ENCODE data around the gene ABCG2. TPM values are rescaled to one million over a fixed set of nuclear protein-coding genes. Genes with fewer than 3 reads are reported as not detected.
"Not testable (repeated sequence)": the region's sequence is repeated elsewhere in the genome, so short reads cannot be mapped to it uniquely, and the experiment has no call there.

ABCG2 gene
- total RNA-seq, 2 donors from 2014 or later, result 0.56 to 0.63 TPM

DNA sequence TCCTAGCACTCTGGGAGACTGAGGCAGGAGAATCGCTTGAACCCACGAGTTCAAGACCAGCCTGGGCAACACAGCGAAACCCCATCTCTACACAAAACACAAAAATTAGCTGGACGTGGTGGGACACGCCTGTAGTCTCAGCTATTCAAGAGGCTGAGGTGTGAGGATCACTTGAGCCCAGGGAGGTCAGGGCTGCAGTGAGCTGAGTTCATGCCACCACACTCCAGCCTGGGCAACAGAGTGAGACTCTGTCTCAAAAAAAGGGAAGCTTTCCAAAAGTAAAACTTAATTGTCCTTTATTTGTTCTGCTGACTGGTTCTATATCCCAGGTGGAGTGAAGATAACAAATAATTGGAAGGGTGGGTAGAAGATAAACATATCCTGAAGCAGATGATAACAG is 45.6 kb downstream of the ABCG2 start:
- no peak overlapping the region for H3K4me3 Mint-ChIP-seq
- H3K27ac Mint-ChIP-seq, result no peak overlapping the region
- H3K4me1 Mint-ChIP-seq, result no peaks in the 10 kb centered on the region
- no peaks in the 10 kb centered on the region for H3K9me3 Mint-ChIP-seq
- ATAC-seq (replicated peaks), result no peak
- no peaks in the 10 kb centered on the region for H3K36me3 Mint-ChIP-seq (ENCODE audit: low read depth)
- no peaks in the 10 kb centered on the region for H3K27me3 Mint-ChIP-seq

DNA sequence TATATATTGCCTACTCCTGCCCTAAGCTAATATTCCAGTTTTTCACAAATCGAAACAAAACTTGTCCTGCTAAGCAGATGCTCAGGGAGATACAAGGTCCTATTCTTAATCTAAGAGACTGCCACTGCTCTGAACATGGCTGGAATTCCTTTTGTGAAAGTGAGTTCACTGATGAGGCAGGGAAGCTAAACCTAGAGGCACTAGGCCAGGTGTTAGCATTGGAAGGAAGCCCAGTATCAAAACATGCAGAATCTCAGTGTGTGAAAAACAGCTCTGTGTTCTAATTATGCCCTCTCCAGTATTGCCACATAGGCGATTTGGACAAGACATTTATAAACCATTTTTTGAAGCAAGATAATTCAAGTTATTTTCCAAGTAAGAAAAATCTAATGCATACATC is 47.6 kb downstream of the ABCG2 start:
- Mint-ChIP-seq H3K36me3 (ENCODE audit: low read depth) (no peaks in the 10 kb centered on the region), H3K4me1 (no peaks in the 10 kb centered on the region), H3K27ac (no peak overlapping the region), H3K27me3 (no peaks in the 10 kb centered on the region), H3K4me3 (no peak overlapping the region), H3K9me3 (no peaks in the 10 kb centered on the region)
- ATAC-seq (replicated peaks), result no peak

- no peaks in the 10 kb centered on the region for H3K9me3 Mint-ChIP-seq
- H3K4me3 Mint-ChIP-seq, result no peak overlapping the region
- H3K27me3 Mint-ChIP-seq, result no peaks in the 10 kb centered on the region
- H3K36me3 Mint-ChIP-seq (ENCODE audit: low read depth), result no peaks in the 10 kb centered on the region
- no peak overlapping the region for H3K27ac Mint-ChIP-seq
- H3K4me1 Mint-ChIP-seq, result no peaks in the 10 kb centered on the region
- ATAC-seq (replicated peaks), result no peak
These were observed 49.1 kb downstream of the ABCG2 start for GRCh38 chr4:88109123-88109881.

DNA sequence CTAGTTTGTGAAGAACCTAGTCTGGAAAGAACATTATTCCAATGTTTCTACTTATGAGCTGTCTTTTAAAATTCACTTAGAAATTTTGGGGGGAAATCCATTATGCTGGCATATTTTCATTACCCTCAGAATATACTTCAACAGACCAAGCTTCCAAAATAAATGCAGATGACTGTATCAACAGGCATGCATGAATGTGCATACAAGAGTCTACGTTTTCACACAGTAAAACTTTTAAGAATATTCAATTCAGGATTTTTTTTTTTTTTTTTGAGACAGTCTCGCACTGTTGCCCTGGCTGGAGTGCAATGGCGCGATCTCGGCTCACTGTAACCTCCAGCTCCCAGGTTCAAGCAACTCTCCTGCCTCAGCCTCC is 49.7 kb downstream of the ABCG2 start:
- no peaks in the 10 kb centered on the region for H3K9me3 Mint-ChIP-seq
- no peak for ATAC-seq (replicated peaks)

DNA sequence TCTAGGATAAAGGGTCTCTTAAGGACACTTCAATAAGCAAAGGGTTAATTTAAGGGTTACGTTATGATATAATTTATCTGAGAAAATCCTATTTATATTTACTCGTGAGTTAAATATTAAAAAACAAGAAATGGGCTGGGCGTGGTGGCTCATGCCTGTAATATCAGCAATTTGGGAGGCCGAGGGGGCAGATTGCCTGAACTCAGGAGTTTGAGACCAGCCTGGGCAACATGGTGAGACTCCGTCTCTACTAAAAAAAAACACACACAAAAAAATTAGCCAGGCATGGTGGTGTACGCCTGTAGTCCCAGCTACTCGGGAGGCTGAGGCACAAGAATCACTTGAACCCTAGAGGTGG is 50.4 kb downstream of the ABCG2 start:
- not testable (repeated sequence) for H3K9me3 Mint-ChIP-seq; H3K27me3 Mint-ChIP-seq; H3K4me3 Mint-ChIP-seq; H3K4me1 Mint-ChIP-seq; ATAC-seq (replicated peaks); H3K36me3 Mint-ChIP-seq (ENCODE audit: low read depth); H3K27ac Mint-ChIP-seq

More for the DNA sequence above, 49.7 kb downstream of the ABCG2 start:
- H3K27ac Mint-ChIP-seq, result no peak overlapping the region
- H3K4me1 Mint-ChIP-seq, result no peaks in the 10 kb centered on the region
- no peak overlapping the region for H3K4me3 Mint-ChIP-seq
- H3K36me3 Mint-ChIP-seq (ENCODE audit: low read depth), result no peaks in the 10 kb centered on the region
- no peaks in the 10 kb centered on the region for H3K27me3 Mint-ChIP-seq

GRCh38 chr4:88107406-88108107 is 50.9 kb downstream of the ABCG2 start:
- Mint-ChIP-seq H3K36me3 (ENCODE audit: low read depth) (no peaks in the 10 kb centered on the region), H3K27me3 (no peaks in the 10 kb centered on the region), H3K27ac (no peak overlapping the region), H3K4me3 (no peak overlapping the region), H3K9me3 (no peaks in the 10 kb centered on the region), H3K4me1 (no peaks in the 10 kb centered on the region)
- no peak for ATAC-seq (replicated peaks)

DNA sequence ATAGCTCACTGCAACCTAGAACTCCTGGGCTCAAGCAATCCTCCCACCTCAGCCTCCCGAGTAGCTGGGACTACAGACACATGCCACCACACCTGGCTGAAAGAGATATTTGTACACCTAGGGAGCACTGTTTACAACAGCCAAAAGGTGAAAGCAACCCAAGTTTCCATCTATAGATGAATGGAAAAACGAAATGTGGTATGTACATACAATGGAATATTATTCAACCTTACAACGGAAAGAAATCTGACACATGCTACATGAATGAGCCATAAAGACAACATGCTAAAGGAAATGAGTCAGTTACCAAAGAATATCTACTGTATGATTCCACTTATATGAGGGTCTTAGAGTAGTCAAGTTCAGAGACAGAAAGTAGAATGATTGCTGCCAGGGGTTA is 52.2 kb downstream of the ABCG2 start:
- no peaks in the 10 kb centered on the region for H3K9me3 Mint-ChIP-seq
- H3K4me3 Mint-ChIP-seq, result no peak overlapping the region
- H3K36me3 Mint-ChIP-seq (ENCODE audit: low read depth), result no peaks in the 10 kb centered on the region
- H3K27ac Mint-ChIP-seq, result no peak overlapping the region
- peaks cover 3% of the 10 kb centered on the region for H3K27me3 Mint-ChIP-seq
- H3K4me1 Mint-ChIP-seq, result no peaks in the 10 kb centered on the region
- peak; percentile 67 for ATAC-seq (replicated peaks)

DNA sequence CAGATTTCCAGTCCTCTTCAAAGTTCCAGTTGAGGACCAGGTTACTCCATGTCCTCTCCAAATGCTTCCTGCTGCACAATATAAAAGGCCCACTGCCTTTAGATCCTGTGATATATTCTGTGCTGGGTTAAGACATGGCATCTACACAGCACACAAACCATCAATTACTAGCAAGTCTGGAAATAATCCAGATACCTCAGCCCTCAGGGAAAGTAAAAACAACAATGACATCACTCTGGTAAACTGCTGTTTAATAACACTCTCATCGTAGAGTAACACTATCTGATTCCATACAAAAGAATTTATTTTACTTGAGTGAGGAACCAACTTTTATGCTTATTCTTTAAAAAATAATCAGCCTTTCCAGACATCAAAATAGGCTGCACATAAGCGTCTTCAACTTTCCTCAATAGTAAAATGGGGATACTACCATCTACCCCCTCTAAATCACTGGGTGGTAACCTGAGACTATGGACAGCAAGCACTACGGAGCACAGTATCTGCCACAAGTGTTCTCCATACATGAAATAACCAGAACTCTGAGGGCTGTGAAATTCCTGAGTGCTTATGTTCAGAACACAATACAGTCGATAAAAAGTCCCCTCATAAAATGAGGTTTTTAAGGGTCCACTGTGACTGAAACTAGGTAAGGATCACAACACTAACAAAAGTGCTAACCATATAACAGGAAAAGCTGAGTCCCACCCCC is 53.4 kb downstream of the ABCG2 start:
- ATAC-seq (replicated peaks), result no peak
- H3K36me3 Mint-ChIP-seq (ENCODE audit: low read depth), result no peaks in the 10 kb centered on the region
- H3K27ac Mint-ChIP-seq, result no peak overlapping the region

DNA sequence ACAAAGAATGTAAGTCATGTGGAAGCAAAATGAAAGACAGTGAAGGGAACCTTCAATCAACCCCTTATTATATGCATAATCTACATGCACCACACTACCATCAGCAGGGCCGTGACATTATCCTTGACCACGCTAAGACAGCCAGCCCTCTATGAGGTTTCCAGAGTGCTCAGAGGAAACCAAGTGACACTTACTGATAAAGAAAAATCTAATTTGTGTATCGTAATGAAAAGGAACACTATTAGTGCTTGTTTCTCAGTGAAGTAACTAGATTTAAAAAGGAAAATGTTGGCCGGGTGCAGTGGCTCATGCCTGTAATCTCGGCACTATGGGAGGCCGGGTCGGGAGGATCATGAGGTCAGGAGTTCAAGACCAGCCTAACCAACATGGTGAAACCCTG is 56.4 kb downstream of the ABCG2 start:
- no peak overlapping the region for H3K27ac Mint-ChIP-seq
- no peak for ATAC-seq (replicated peaks)
- peaks cover 4% of the 10 kb centered on the region for H3K27me3 Mint-ChIP-seq

More for the DNA sequence above, 53.4 kb downstream of the ABCG2 start:
- H3K27me3 Mint-ChIP-seq, result peaks cover 4% of the 10 kb centered on the region
- H3K9me3 Mint-ChIP-seq, result no peaks in the 10 kb centered on the region
- H3K4me3 Mint-ChIP-seq, result no peak overlapping the region
- H3K4me1 Mint-ChIP-seq, result no peaks in the 10 kb centered on the region

DNA sequence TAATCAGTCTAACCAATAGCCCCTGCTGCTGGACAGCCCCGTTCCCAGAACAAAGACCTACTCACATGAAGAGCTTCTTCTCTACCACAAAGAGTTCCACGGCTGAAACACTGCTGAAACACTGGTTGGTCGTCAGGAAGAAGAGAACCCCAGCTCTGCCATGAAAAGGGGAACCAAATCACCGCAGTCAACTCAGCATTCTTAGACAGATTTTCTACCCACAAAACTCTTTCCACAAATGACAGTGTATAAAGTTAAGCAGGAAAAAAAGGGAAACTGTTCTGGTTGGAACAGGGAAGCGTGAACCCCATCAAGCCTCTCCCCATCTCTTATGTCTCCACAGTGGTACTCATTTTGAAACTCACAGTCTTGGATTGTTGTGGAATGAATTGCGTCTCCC is 57.3 kb downstream of the ABCG2 start:
- no peak overlapping the region for H3K4me3 Mint-ChIP-seq
- no peak for ATAC-seq (replicated peaks)
- no peaks in the 10 kb centered on the region for H3K4me1 Mint-ChIP-seq
- H3K36me3 Mint-ChIP-seq (ENCODE audit: low read depth), result no peaks in the 10 kb centered on the region
- peaks cover 4% of the 10 kb centered on the region for H3K27me3 Mint-ChIP-seq
- no peak overlapping the region for H3K27ac Mint-ChIP-seq
- no peaks in the 10 kb centered on the region for H3K9me3 Mint-ChIP-seq

More for the DNA sequence above, 56.4 kb downstream of the ABCG2 start:
- no peaks in the 10 kb centered on the region for H3K9me3 Mint-ChIP-seq
- no peaks in the 10 kb centered on the region for H3K36me3 Mint-ChIP-seq (ENCODE audit: low read depth)
- no peak overlapping the region for H3K4me3 Mint-ChIP-seq
- H3K4me1 Mint-ChIP-seq, result no peaks in the 10 kb centered on the region

GRCh38 chr4:88098993-88099752 is 59.3 kb downstream of the ABCG2 start:
- no peak for ATAC-seq (replicated peaks)
- no peaks in the 10 kb centered on the region for H3K36me3 Mint-ChIP-seq (ENCODE audit: low read depth)
- H3K27me3 Mint-ChIP-seq, result peaks cover 4% of the 10 kb centered on the region
- H3K27ac Mint-ChIP-seq, result no peak overlapping the region
- no peaks in the 10 kb centered on the region for H3K4me1 Mint-ChIP-seq
- no peaks in the 10 kb centered on the region for H3K9me3 Mint-ChIP-seq
- no peak overlapping the region for H3K4me3 Mint-ChIP-seq

- Mint-ChIP-seq H3K27ac (no peak overlapping the region), H3K4me3 (no peak overlapping the region), H3K27me3 (peaks cover 4% of the 10 kb centered on the region), H3K9me3 (no peaks in the 10 kb centered on the region), H3K36me3 (ENCODE audit: low read depth) (no peaks in the 10 kb centered on the region), H3K4me1 (no peaks in the 10 kb centered on the region)
- ATAC-seq (replicated peaks), result no peak
These were observed 60.7 kb downstream of the ABCG2 start for GRCh38 chr4:88097781-88098180.

GRCh38 chr4:88097301-88097700 is 61.1 kb downstream of the ABCG2 start:
- no peak overlapping the region for H3K4me3 Mint-ChIP-seq
- no peaks in the 10 kb centered on the region for H3K9me3 Mint-ChIP-seq
- H3K36me3 Mint-ChIP-seq (ENCODE audit: low read depth), result no peaks in the 10 kb centered on the region
- H3K4me1 Mint-ChIP-seq, result no peaks in the 10 kb centered on the region
- ATAC-seq (replicated peaks), result no peak
- H3K27ac Mint-ChIP-seq, result no peak overlapping the region
- peaks cover 4% of the 10 kb centered on the region for H3K27me3 Mint-ChIP-seq

GRCh38 chr4:88093874-88094273 is 64.6 kb downstream of the ABCG2 start:
- no peaks in the 10 kb centered on the region for H3K9me3 Mint-ChIP-seq
- H3K4me3 Mint-ChIP-seq, result no peak overlapping the region
- no peak for ATAC-seq (replicated peaks)
- no peaks in the 10 kb centered on the region for H3K27me3 Mint-ChIP-seq
- no peak overlapping the region for H3K27ac Mint-ChIP-seq
- no peaks in the 10 kb centered on the region for H3K4me1 Mint-ChIP-seq
- no peaks in the 10 kb centered on the region for H3K36me3 Mint-ChIP-seq (ENCODE audit: low read depth)

Measured in activated T-helper 17 cell treated with anti-CD3 and anti-CD28 coated beads, Interleukin-2, amount 50 U/mL, for 72 hours (primary cell).